ENCODE results near the gene HOXB13.

HOXB13 gene

GRCh38 chr17:48738424-48738802 is 9.9 kb upstream of the HOXB13 start:
- DNase-seq (ENCODE audit: low read depth) = no peak
- H3K4me3 ChIP-seq (ENCODE audit: low read depth, low read length) = no peak overlapping the region
- no peak for TF ChIP-seq CTCF (conservative IDR thresholded peaks at IDR 0.05; ENCODE audit: low read depth, low read length)

- no peak overlapping the region for H3K4me3 ChIP-seq (ENCODE audit: low read depth, low read length)
- no peak for DNase-seq (ENCODE audit: low read depth)
- TF ChIP-seq CTCF (conservative IDR thresholded peaks at IDR 0.05; ENCODE audit: low read depth, low read length) = no peak
Observed at GRCh38 chr17:48737330-48738043, 8.9 kb upstream of the HOXB13 start.

GRCh38 chr17:48735062-48735351 is 6.5 kb upstream of the HOXB13 start:
- no peak for TF ChIP-seq CTCF (conservative IDR thresholded peaks at IDR 0.05; ENCODE audit: low read depth, low read length)
- DNase-seq (ENCODE audit: low read depth) = no peak
- no peak overlapping the region for H3K4me3 ChIP-seq (ENCODE audit: low read depth, low read length)

GRCh38 chr17:48734333-48735061 is 5.9 kb upstream of the HOXB13 start:
- DNase-seq (ENCODE audit: low read depth) = no peak
- no peak overlapping the region for H3K4me3 ChIP-seq (ENCODE audit: low read depth, low read length)
- TF ChIP-seq CTCF (conservative IDR thresholded peaks at IDR 0.05; ENCODE audit: low read depth, low read length) = no peak

GRCh38 chr17:48733632-48734328 is 5.2 kb upstream of the HOXB13 start:
- no peak for DNase-seq (ENCODE audit: low read depth)
- TF ChIP-seq CTCF (conservative IDR thresholded peaks at IDR 0.05; ENCODE audit: low read depth, low read length) = no peak

GRCh38 chr17:48732688-48733629 is 4.4 kb upstream of the HOXB13 start:
- TF ChIP-seq CTCF (conservative IDR thresholded peaks at IDR 0.05; ENCODE audit: low read depth, low read length) = no peak
- DNase-seq (ENCODE audit: low read depth) = no peak
- H3K4me3 ChIP-seq (ENCODE audit: low read depth, low read length) = no peak overlapping the region

More at GRCh38 chr17:48733632-48734328, 5.2 kb upstream of the HOXB13 start:
- H3K4me3 ChIP-seq (ENCODE audit: low read depth, low read length) = no peak overlapping the region

Data from choroid plexus epithelial cell (primary cell).